ENCODE results near the gene ABCC9.

The ABCC9 gene

DNA sequence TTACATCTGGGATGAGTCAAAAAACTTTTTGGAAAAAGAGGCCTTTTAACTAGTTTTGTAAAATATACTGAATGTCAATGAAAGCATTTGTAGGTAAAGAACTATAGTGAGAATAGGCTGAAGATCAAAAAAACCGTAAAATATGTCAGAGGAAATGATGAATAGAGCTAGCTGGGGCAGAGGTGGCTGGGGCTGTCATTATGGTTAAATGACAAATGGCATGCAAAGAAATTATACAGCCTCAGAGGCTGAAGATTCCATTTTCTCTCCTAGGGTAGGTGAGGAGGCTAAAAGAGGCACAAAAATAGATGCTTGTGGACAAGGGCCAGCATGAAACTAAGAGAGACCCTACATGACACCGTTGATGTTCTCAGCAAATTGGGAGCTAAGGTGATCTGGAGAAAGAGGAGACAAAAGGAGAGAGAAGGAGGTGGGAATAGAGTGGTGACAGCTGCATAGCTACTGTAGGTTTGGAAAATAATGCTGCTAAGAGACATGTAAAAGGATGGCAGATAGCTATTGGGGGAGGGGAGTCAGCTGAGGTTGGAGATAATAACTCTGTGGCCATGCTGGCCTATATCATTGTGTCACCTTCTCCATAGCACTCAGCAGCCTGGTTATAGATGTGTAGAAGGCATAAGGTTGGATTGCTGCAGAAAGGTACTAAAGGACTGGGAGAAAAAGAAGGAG lies 63.8 kb downstream of the ABCC9 start:
- no peak for DNase-seq (ENCODE audit: low read depth, low spot score)

DNA sequence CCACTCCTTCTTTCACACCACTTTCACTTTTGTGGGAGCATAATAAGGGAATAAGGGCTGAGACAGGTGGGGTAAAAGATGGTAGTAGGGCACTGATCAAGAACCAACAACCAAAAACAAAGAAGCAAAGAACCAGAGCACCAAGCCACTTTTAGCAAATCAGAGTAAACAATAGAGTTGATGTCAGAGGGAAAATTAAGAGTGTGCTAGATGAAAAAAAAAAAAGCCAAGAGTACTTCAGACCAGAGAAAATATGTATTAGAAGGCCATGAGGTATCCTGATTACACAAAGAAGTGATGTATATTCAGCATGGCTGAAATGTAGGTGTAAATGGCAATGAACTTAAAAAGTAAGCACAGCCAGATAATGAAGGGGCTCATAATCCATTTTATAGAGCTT lies 75.4 kb downstream of the ABCC9 start:
- DNase-seq (ENCODE audit: low read depth, low spot score): no peak

DNA sequence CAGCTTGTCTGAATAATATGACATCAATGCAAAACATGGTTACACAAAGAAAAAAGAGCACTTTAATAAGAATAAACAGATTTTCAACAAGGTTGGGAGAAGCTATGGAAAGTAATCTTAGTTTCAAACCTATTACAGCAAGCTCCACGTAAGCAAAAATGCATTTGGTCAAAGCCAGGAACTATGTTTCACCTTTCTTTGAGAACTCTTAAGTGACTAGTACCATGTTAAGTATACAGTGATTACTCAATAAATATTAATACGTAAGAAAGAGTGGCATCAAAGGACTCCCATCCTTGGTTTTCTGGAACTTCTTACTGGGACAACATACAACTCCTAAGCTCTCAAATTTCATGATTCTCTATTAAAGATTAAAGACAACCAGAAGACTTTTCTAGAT lies 80.7 kb downstream of the ABCC9 start:
- no peak for DNase-seq (ENCODE audit: low read depth, low spot score)

DNA sequence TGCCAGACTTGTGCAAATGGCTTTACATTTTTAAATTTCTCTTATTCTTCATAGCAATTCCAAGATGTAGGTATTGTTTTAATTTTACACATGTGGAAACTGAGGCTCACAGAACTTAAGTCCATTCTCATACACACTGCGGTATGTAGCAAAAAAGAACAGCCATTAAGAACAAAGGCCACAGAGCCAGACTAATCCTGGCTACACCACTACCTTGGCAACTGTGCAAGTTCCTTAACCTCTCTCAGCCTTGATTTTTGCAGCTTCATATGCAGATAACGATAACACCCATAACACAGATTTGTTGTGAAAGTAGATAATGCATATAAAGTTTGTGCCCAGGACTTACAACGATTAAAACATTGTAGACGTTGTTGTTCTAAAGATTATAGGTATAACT lies 81.1 kb downstream of the ABCC9 start:
- no peak for DNase-seq (ENCODE audit: low read depth, low spot score)

DNA sequence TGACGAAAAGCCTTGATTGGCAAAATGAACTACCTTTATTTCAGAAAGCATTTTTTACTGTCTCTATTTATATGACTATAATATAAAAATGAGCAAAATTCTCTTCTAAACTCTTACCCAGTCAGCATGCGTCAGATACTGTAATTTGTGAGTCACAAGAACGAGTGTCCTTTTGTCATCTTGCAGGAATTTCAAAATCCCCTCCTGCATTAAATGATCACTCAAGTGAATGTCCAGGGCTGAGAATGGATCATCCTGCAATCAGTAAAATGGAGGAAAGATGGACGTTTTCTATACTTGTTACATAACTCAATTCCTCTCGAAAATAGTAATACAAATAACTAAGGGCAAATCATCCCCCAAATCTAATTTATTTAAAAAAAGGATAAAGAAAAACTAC lies 89.0 kb downstream of the ABCC9 start:
- no peak for DNase-seq (ENCODE audit: low read depth, low spot score)

DNA sequence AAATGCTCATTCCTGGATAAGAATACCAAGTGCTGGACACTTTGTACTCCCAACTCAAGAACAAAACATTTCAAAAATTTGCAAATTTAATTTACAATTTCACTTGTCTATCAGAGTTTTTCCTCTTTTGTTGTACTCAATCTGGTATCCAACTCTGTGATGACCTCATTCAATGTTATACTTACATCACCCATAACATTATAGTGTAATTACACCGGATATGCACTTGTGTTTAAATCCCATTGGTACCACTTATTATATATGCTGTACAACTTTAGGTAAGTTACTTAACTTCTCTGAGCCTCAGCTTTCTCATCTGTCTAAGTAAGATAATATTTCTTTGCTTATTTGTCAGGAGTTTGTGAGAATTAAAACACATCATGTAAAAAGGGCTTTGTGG lies 90.1 kb downstream of the ABCC9 start:
- DNase-seq (ENCODE audit: low read depth, low spot score): no peak

DNA sequence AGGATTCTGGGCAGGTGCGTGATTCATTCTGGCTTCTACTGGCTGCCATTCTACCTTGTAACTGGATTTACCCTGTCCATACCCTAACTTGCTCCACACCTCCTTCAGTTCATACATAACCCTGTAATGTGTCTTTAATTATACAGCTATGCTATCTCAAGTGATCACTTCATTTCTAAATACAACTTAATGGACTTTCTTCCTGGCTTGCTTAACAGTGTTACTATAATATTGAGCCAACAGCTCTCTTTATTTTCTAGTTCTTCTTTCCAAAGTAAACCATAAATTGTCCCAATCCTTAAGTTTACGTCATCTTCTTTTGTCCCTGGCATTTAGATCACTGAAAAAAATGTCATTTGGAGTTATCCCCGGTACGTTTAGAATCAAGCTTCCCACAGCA lies 90.8 kb downstream of the ABCC9 start:
- DNase-seq (ENCODE audit: low read depth, low spot score): no peak

DNA sequence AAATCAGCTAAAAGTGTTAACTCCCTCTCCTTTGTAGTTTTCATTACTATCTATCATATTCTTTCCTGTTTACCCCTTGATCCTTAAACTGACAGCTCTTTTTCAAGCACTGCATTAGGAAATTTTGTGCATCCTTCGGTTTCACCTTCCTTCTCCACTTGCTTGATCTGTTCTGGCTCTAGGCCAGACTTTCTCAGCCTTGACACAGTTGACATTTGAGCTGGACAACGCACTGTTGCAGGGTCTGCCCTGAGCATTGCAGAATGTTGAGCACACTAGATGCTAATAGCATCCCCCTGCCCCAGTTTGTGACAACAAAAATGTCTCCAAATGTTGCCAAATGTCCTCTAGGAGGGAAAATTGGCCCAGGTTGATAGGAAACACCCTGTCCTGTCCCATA lies 91.3 kb downstream of the ABCC9 start:
- DNase-seq (ENCODE audit: low read depth, low spot score): no peak

DNA sequence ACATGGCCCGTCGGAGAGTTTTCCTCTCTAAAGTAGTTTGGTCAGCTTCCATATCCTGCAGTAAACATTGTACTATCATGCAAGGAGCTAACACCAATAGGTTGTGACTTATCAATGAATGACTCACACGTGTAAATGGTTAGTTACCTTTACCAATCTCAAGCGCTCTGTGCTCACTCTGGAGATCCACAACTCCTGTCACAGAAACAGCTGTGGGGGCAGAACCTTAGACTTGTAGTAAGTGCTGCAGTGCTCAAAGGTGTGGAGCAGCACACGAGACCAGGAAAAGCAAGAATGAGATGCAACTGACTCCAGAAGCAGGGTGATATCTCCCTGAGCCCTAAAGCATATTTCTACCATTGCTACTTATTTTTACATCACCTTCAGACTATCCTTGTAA lies 93.0 kb downstream of the ABCC9 start:
- DNase-seq (ENCODE audit: low read depth, low spot score): no peak

DNA sequence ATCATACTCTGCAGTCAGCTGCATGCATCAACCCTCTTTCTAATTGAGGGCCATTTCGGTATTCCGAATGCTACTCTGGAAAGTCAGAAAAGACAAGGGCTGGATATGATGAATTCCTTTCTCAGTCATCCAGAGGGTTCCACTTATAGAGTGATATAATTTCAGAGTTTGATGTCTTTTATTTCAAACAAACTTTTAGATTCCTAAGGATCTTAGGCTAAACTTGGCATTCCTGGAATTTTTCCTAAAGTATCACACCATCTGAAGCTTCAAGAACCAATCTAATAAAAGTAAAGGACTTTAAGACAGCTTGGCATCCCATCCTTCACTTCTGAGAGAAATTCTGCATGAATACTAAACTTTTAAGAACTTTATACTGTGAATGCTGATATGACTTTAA lies 97.4 kb downstream of the ABCC9 start:
- no peak for DNase-seq (ENCODE audit: low read depth, low spot score)

DNA sequence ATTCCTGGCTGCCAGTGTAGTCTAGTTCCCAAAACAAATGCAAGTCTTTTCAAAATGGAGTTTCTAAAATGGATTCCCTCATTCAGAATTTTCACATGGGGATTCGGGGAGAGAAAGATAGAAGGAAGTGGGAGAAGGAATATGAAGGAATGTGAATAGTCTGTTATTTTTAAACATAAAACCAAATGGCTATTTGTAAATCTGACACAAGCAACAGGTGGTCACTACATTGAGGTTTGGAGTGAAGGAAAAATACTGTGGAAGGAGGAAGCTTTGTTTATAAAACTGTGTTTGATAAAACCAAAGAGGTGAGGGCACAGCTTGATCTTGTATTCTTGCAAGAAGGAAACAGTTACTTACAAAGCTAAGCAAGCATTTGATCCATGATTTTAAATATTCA lies 101.5 kb downstream of the ABCC9 start:
- peak; percentile 21 for DNase-seq (ENCODE audit: low read depth, low spot score)

DNA sequence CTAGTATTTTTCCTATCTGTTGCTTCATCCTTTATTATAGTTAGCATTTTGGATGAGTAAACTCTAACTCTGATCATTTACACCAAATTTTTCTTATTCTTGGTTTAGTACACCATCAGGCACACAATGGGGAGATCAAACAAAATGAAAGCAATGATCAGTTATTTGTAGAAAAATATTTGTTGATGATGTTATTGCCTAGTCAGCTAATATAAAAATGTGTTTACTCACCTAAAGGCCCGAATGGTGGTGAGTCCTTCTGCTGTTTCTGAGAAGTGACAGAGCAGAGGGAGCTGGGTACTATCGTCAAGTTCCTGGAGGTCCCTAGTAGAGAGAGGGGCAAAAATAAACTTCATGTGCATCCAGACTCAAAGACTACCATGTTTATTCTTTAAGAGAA lies 103.4 kb downstream of the ABCC9 start:
- DNase-seq (ENCODE audit: low read depth, low spot score): no peak

DNA sequence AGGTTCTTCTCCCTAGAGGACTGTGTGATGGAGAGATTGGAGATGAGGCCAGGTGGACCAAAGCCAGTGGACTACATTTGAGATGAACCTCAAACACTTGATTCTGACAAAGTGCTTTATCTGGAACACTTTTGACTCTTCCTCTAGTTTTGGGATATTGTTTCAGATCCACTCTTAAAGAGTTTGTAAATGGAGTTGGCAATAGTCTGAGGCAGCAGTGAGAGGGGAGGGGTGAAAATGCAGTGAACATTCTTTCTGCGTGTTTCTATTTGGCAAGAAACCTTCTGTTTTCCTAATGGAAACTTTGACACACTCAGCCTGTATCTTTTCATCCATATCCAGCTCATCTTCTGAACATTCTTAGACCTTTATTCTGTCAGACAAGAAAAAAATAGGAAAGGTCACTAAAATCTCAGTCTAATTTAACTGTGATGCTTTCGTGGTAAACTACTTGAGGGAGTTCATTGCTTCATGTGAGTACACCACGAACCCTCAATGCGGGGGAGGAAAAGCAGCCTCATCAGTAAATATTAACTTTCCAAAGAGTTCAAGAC lies 109.4 kb downstream of the ABCC9 start:
- DNase-seq (ENCODE audit: low read depth, low spot score): peak; percentile 20

DNA sequence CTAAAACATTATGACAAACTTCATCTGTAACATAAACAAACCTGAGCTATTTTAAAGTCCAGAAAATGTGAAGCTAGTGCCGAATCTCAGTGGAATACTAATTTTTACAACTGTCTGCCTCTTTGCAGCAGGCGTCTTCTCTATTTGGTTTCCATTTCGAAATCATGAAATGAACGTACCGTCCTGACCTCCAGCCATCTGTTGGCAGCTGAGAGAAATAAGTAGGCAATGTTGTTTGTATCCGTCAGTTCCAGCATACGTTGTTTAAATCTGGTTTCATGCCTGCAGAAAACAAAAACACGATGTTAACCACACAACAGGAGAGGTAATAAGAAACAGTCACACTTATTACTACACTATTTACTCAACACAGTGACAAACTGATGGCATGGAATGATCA lies 112.4 kb downstream of the ABCC9 start:
- DNase-seq (ENCODE audit: low read depth, low spot score): peak; percentile 11

DNA sequence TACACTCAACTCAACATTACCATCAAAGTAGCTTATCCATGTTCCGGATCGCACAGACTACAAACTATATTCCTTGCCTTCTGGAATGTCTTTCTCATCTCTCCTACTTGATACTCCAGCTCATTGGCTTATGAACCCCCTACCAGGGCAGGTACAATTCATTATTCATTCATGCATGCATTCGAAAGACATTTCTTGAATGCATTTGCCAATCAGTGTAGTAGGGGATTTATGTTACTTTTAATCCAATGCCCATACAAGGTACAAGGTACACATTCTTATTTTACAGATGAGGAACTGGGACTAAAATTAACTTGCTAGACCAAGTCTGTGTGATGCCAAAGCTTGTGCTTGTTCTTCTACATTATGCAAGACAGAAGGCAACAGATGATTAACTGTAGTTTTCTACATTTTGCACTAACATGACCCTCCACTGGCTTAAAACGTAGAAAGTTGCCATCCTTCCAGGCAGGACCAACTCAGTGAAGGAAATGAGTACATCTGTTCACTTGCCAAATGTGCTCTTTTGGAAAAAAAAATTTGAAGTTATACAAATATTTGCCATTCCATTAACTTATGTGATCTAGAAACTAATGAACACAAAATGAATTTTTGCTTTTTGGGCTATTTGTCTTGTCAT lies 113.0 kb downstream of the ABCC9 start:
- peak; percentile 5 for DNase-seq (ENCODE audit: low read depth, low spot score)

DNA sequence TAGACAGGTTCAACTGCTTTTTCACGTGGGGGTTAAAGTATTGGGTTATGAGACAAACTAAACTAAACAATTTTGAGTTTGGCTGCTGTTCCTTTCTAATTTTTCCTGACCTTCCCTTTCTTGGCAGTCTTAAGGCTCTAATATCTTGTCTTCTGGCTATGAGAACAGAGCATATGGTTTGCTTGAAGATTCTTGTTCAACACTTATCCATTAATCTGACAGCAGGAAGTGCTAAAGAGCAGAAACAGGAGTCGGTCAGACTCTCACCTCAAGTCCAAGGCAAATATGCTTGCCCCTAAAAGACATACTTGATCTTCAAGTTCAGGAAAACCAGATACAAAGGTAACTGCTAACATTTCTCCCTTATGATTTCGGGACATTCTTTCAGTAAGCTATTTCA lies 114.1 kb downstream of the ABCC9 start:
- DNase-seq (ENCODE audit: low read depth, low spot score): no peak

DNA sequence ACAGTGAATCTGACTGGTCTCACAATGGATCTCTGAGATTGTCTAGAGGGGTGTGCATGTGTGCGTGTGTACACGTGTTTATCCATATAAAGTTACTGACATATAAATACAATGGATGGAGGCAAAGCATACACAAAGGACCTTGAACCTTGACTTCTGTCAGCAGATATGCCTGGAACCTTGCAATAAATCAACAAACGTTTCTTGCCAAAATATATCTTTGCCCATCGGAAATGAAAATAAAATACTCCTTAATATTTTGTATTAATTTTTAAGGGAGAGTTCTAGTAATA lies 114.7 kb downstream of the ABCC9 start:
- no peak for DNase-seq (ENCODE audit: low read depth, low spot score)

DNA sequence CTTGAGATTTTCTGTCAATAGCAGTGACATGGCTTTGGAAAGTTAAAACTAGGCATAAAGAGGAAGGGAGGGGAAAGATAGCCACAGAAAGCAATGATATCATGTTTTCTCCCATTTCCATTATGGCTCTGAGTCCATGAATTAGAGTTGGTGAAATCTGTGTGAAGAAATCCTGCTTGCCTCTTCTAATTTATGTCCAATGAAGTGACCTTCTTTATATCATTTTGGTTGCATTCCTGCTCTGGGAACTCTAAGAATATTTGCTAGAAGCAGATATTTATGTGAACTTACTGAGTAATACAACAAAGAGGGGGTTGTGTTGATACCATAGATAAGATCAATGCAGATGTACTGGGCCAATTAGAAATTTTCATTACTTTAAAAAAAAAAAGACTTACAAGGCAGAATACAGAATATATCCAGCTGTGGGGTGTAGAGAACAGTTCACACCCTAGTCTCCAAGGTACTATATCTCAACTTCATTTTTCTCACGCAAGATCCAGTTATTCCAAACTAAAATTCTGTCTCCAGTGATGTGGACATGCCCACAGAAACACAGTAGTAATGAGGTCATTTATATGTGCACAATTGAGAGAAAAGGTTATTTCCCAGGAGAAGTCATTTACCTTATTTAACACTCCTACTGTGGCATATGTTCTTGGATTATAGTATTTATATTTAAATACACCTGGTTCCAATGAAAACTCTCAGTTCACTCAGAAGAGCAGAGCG lies 115.2 kb downstream of the ABCC9 start:
- DNase-seq (ENCODE audit: low read depth, low spot score): no peak

DNA sequence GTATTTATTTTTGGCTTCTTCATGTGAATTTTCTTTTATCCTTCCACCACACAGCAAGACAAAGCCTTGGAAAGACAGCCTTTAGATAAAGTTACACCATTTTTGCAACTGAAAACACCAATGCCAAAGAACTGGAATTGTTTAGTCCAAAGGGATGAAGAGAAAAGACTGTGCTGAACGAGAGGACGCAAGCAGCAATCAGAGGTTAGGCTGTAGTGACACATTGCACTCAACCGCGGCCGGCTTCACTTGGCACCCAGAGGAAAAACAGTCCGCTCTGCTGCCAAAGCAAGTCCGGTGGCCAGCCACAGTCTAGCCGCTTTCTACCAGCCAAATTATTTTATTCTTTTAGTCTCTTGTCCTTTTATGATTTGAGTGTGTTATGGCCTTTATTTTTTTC lies 117.6 kb downstream of the ABCC9 start:
- DNase-seq (ENCODE audit: low read depth, low spot score): no peak

DNA sequence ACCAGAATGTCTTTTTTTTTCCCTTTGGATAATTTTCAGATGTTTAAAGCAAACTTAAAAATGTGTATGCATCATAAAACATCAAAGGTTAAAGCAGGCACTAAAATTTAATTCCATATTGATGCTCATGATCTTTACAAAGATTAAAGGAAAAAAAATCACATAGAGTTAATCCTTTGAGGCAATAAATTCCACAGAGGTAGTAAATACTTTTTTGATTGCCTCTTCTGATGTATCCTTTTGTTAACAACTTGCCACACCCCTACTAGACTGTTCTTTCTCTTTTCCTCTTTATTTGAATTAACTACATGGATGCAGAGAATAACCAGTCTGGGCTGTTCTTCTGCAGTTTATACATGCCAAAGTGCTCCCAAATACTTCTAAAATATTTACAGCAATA lies 121.5 kb downstream of the ABCC9 start:
- no peak for DNase-seq (ENCODE audit: low read depth, low spot score)

DNA sequence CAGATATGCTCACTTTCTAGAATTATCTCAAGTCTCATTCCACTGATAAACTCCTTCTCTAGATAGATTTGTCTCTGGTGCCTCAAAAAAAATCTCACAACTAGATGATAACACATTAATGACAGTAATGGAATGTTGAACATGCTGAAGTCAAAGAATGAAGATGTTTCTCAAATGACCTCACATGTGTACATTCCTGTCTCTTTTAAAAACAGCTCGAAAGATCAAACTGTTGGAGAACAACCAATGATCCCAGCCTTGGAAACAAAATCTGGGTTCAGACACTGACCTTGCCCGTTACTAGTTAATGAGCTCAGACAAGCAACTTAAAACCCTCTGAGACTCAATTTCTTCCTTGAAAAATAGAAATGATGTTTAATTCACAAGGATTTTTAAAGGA lies 122.0 kb downstream of the ABCC9 start:
- no peak for DNase-seq (ENCODE audit: low read depth, low spot score)

DNA sequence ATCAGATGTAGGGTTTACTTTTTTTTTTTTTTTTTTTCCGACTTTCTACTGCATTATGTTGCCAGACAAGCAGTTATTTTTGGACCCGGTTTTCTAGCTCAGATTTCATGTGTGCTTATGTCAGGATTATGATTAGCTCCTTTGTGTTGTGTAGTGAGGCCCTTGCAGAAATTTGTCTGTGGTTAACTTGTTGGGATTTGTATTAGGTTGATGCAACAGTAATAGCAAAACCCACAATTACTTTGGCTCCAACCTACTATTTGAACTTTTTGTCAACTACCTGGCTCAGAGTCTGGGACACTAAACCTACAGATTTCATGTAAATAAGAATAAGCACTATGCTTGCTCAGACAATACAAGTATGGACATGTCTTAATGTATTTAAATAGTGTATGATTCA lies 122.6 kb downstream of the ABCC9 start:
- DNase-seq (ENCODE audit: low read depth, low spot score): peak; percentile 37

Measured in brain pericyte (primary cell).